H1 (cell line): ENCODE results near the gene CRTAC1. TPM values are rescaled to one million over a fixed set of nuclear protein-coding genes. Genes with fewer than 3 reads are reported as not detected.

Experiments used
- CTCF ChIA-PET: fragments of 300-600 bp; sonication (Branson Sonifier 250); formaldehyde crosslinking; loops from one replicate; lab custom pipeline; 2021; ENCODE audit not compliant: partially characterized antibody; lab: Charles Lee
- POLR2A ChIA-PET: fragments of 300-600 bp; sonication (Branson Sonifier 250); formaldehyde crosslinking; loops from one replicate; lab custom pipeline; 2021; ENCODE audit warnings: inconsistent platforms; ENCODE audit not compliant: partially characterized antibody; lab: Charles Lee
- DNase-seq, 2 experiments: peaks; one replicate each; pipeline versions ENCODE4 v3.0.0 to v3.0.0-alpha.2; 2010 to 2022; ENCODE audit warnings: low spot score in 2 of 2, low read depth in 1 of 2, mixed read lengths in 1 of 2
- FAIRE-seq: peaks from 2 replicates; lab custom pipeline; 2011; peaks lifted over from hg19 to GRCh38; lab: Jason Lieb, UNC
- H2AFZ ChIP-seq: 2 replicates; pipeline ENCODE4 v1.8.1; 2012; ENCODE audit warnings: low read length, inconsistent platforms
- H2AK5ac ChIP-seq: 2 replicates; pipeline ENCODE4 v1.6.1; 2013; ENCODE audit warnings: low read depth, low read length
- H2BK120ac ChIP-seq: replicated peaks from 2 replicates; pipeline ENCODE3; 2013; ENCODE audit warnings: low read depth, low read length, inconsistent platforms
- H2BK12ac ChIP-seq: 2 replicates; pipeline ENCODE4 v1.6.1; 2013; ENCODE audit warnings: low read depth, low read length
- H2BK15ac ChIP-seq: 2 replicates; pipeline ENCODE4 v1.6.1; 2013; ENCODE audit warnings: low read length
- H2BK20ac ChIP-seq: 2 replicates; pipeline ENCODE4 v1.6.1; 2013; ENCODE audit warnings: low read length
- H2BK5ac ChIP-seq: 2 replicates; pipeline ENCODE4 v1.6.1; 2013; ENCODE audit warnings: low read depth, low read length
- H3K14ac ChIP-seq: 2 replicates; pipeline ENCODE4 v1.6.1; 2013; ENCODE audit warnings: inconsistent platforms; ENCODE audit not compliant: insufficient read length
- H3K18ac ChIP-seq: 2 replicates; pipeline ENCODE4 v1.6.1; 2013; ENCODE audit warnings: low read length; ENCODE audit errors: extremely low read depth
- H3K23ac ChIP-seq: 2 replicates; pipeline ENCODE4 v1.6.1; 2013; ENCODE audit warnings: inconsistent platforms; ENCODE audit not compliant: insufficient read length
- H3K23me2 ChIP-seq: 2 replicates; pipeline ENCODE4 v1.6.1; 2013; ENCODE audit warnings: low read depth, low read length
- H3K27ac ChIP-seq: 2 replicates; pipeline ENCODE4 v1.6.1; 2011; ENCODE audit warnings: low read depth, low read length, inconsistent platforms
- H3K27me3 ChIP-seq, 4 experiments: replicated peaks in 1 of 4; 1 replicate in 1 of 4; 2 replicates in 3 of 4; pipeline versions ENCODE4 v1.6.1 to v1.8.1; 2011 to 2013; ENCODE audit warnings: low read length in 3 of 4, mild to moderate bottlenecking in 3 of 4, inconsistent platforms in 2 of 4, mixed read lengths in 2 of 4, moderate library complexity in 1 of 4; ENCODE audit not compliant: control insufficient read depth in 3 of 4, insufficient read depth in 3 of 4; ENCODE audit errors: extremely low read depth in 1 of 4
- H3K36me3 ChIP-seq, 4 experiments: 2 replicates each; pipeline versions ENCODE4 v1.6.1 to v1.8.1; 2011 to 2013; ENCODE audit warnings: mild to moderate bottlenecking in 4 of 4, low read length in 3 of 4, moderate library complexity in 2 of 4, control low read depth in 1 of 4, inconsistent platforms in 1 of 4; ENCODE audit not compliant: insufficient read depth in 4 of 4, control insufficient read depth in 2 of 4
- H3K4ac ChIP-seq: replicated peaks from 2 replicates; pipeline ENCODE3; 2013; ENCODE audit warnings: low read length, low read depth, mixed read lengths, inconsistent platforms; ENCODE audit not compliant: insufficient read length
- H3K4me1 ChIP-seq, 4 experiments: replicated peaks in 1 of 4; 1 replicate in 1 of 4; 2 replicates in 3 of 4; pipeline versions ENCODE4 v1.6.1 to v1.8.1; 2011 to 2013; ENCODE audit warnings: low read length in 3 of 4, inconsistent platforms in 2 of 4, mixed read lengths in 1 of 4; ENCODE audit not compliant: insufficient read depth in 4 of 4, control insufficient read depth in 3 of 4
- H3K4me2 ChIP-seq, 2 experiments: 2 replicates each; pipeline versions ENCODE4 v1.6.1 to v1.8.1; 2011 to 2013; ENCODE audit warnings: low read depth in 2 of 2, low read length in 2 of 2, control low read depth in 1 of 2, inconsistent platforms in 1 of 2, mild to moderate bottlenecking in 1 of 2; ENCODE audit not compliant: insufficient read depth in 1 of 2
- H3K4me3 ChIP-seq, 4 experiments: fragments of 200-600, 300-600 bp in 1 of 4; sonication (generic), shearing (Covaris generic), sonication (Bioruptor Twin) in 1 of 4; 2 replicates each; pipeline versions ENCODE4 v1.5.1 to v1.8.1; 2011 to 2016; ENCODE audit warnings: low read length in 4 of 4, low read depth in 3 of 4, control low read depth in 2 of 4, inconsistent platforms in 2 of 4, mild to moderate bottlenecking in 2 of 4, mixed read lengths in 1 of 4, moderate library complexity in 1 of 4; ENCODE audit not compliant: insufficient read depth in 2 of 4; ENCODE audit errors: extremely low read depth in 1 of 4
- H3K56ac ChIP-seq: replicated peaks from 2 replicates; pipeline ENCODE3; 2013; ENCODE audit warnings: low read depth, mild to moderate bottlenecking, mixed read lengths, low read length, inconsistent platforms; ENCODE audit not compliant: insufficient read length
- H3K79me1 ChIP-seq: 2 replicates; pipeline ENCODE4 v1.6.1; 2013; ENCODE audit warnings: low read depth, low read length, control low read depth
- H3K79me2 ChIP-seq, 2 experiments: 2 replicates each; pipeline versions ENCODE4 v1.6.1 to v1.8.1; 2012 to 2013; ENCODE audit warnings: low read length in 2 of 2, mild to moderate bottlenecking in 2 of 2, inconsistent platforms in 1 of 2; ENCODE audit not compliant: insufficient read depth in 2 of 2, control insufficient read depth in 1 of 2
- H3K9ac ChIP-seq, 4 experiments: replicated peaks in 1 of 4; 1 replicate in 1 of 4; 2 replicates in 3 of 4; pipeline versions ENCODE4 v1.6.1 to v1.8.1; 2011 to 2013; ENCODE audit warnings: low read depth in 3 of 4, low read length in 3 of 4, control low read depth in 2 of 4, mild to moderate bottlenecking in 2 of 4, moderate library complexity in 2 of 4, inconsistent platforms in 1 of 4; ENCODE audit errors: extremely low read depth in 1 of 4
- H3K9me3 ChIP-seq, 2 experiments: 2 replicates each; pipeline versions ENCODE4 v1.6.1 to v1.8.1; 2012 to 2013; ENCODE audit warnings: mild to moderate bottlenecking in 2 of 2, moderate library complexity in 2 of 2, control low read depth in 1 of 2, inconsistent platforms in 1 of 2, low read depth in 1 of 2, low read length in 1 of 2, mixed read lengths in 1 of 2; ENCODE audit not compliant: insufficient read depth in 2 of 2
- H4K20me1 ChIP-seq, 2 experiments: replicated peaks in 1 of 2; 2 replicates each; pipeline versions ENCODE3 to v1.8.1; 2011 to 2013; ENCODE audit warnings: inconsistent platforms in 2 of 2, low read length in 2 of 2, mild to moderate bottlenecking in 1 of 2; ENCODE audit not compliant: insufficient read depth in 2 of 2, control insufficient read depth in 1 of 2
- H4K5ac ChIP-seq: 2 replicates; pipeline ENCODE4 v1.6.1; 2013; ENCODE audit warnings: low read length, low read depth, mixed read lengths, inconsistent platforms; ENCODE audit not compliant: insufficient read length
- H4K8ac ChIP-seq: 2 replicates; pipeline ENCODE4 v1.8.0; 2013; ENCODE audit warnings: mild to moderate bottlenecking, moderate library complexity, low read length, inconsistent platforms; ENCODE audit not compliant: insufficient read depth; ENCODE audit errors: extremely low read depth
- H4K91ac ChIP-seq: replicated peaks from 2 replicates; pipeline ENCODE3; 2013; ENCODE audit warnings: low read length, mixed read lengths, inconsistent platforms; ENCODE audit not compliant: insufficient read length
- KDM4A ChIP-seq: IDR thresholded peaks from one replicate; pipeline ENCODE4 v1.7.1; 2012; ENCODE audit warnings: low read depth, mild to moderate bottlenecking, moderate library complexity, low read length, inconsistent platforms; ENCODE audit not compliant: severe bottlenecking
- PHF8 ChIP-seq: fragments of 200-600 bp; sonication (generic); conservative IDR thresholded peaks from 2 replicates; pipeline ENCODE4 v1.7.1; 2012; ENCODE audit warnings: low read depth, mild to moderate bottlenecking, inconsistent platforms, low read length, moderate library complexity
- POLR2AphosphoS5 ChIP-seq: IDR thresholded peaks from 2 replicates; pipeline ENCODE4 v1.6.1; 2011; ENCODE audit warnings: low read depth, low read length
- RAD21 ChIP-seq, 2 experiments: IDR thresholded peaks in 1 of 2; conservative IDR thresholded peaks in 1 of 2; 2 replicates each; pipeline ENCODE4 v1.6.1; 2011; ENCODE audit warnings: low read depth in 2 of 2, low read length in 2 of 2, improper control_type of control experiment in 1 of 2, inconsistent platforms in 1 of 2, mild to moderate bottlenecking in 1 of 2, moderate library complexity in 1 of 2
- SAP30 ChIP-seq: fragments of 300-600 bp; sonication (generic); IDR thresholded peaks from 2 replicates; pipeline ENCODE4 v1.7.1; 2012; ENCODE audit warnings: low read length, moderate library complexity, mild to moderate bottlenecking, inconsistent platforms; ENCODE audit not compliant: insufficient read depth, insufficient replicate concordance
- SIN3A ChIP-seq, 2 experiments: IDR thresholded peaks in 1 of 2; conservative IDR thresholded peaks in 1 of 2; 2 replicates each; pipeline ENCODE4 v1.6.1; 2011 to 2012; ENCODE audit warnings: low read length in 2 of 2, improper control_type of control experiment in 1 of 2, low read depth in 1 of 2, mild to moderate bottlenecking in 1 of 2
- SUZ12 ChIP-seq: fragments of 200-600 bp; sonication (generic); IDR thresholded peaks from 2 replicates; pipeline ENCODE4 v1.6.1; 2012; ENCODE audit warnings: mild to moderate bottlenecking, inconsistent platforms, low read length, moderate library complexity, mixed read lengths
- WGBS, 2 experiments: shearing (Covaris generic) in 1 of 2; methylation state at CpG; one replicate each; pipeline versions ENCODE4 v1.1.6 to v1.1.7; 2013 to 2015; ENCODE audit warnings: low lambda C conversion rate in 2 of 2, mixed read lengths in 2 of 2, inconsistent platforms in 1 of 2, low coverage in 1 of 2, missing lambda C conversion rate in 1 of 2; ENCODE audit not compliant: insufficient replicate concordance in 2 of 2, insufficient coverage in 1 of 2, insufficient read length in 1 of 2; ENCODE audit errors: extremely low coverage in 1 of 2, missing lambda C conversion rate in 1 of 2; 5-methylcytosine and 5-hydroxymethylcytosine counted together
- polyA plus RNA-seq, 7 experiments: library from polyadenylated mRNA; depleted of rRNA in 3 of 7; stranded (reverse) in 5 of 7; unstranded in 2 of 7; fragments of >200 nt in 5 of 7; fragments of 200-250 nt in 2 of 7; gene quantifications; 1 replicate in 5 of 7; 2 replicates in 1 of 7; 4 replicates in 1 of 7; pipeline versions ENCODE4 v1.2.1 to v1.2.3, GENCODE V29; 2011 to 2013; ENCODE audit warnings: missing spikeins in 2 of 7, mixed read lengths in 2 of 7
- total RNA-seq: library from RNA; stranded (reverse); fragmentation: NEBNext Ultra II Directional; extraction: Animal tissue kit (Norgen Biotek cat#: 25700); gene quantifications from 2 replicates; pipeline ENCODE4 v1.2.1, GENCODE V29; 2021

CRTAC1 gene
- total and polyA plus RNA-seq, 2 of the 8 experiments (the other 6 are each of a cell fraction or from before 2014, with no cell fraction given), result 0.91 to 1.2 TPM

GRCh38 chr10:97886286-97886685 lies 144.1 kb downstream of the CRTAC1 start:
- Histone ChIP-seq H3K4me2 (no peak overlapping the region), H3K56ac (no peak overlapping the region), H3K36me3 (peaks cover 0 to 2% (median under 1%) of the 10 kb centered on the region in 4 experiments; a peak in 2 of 8 replicates), H3K79me2 (no peaks in the 10 kb centered on the region), H4K20me1 (no peaks in the 10 kb centered on the region), H3K9me3 (no peaks in the 10 kb centered on the region), H4K5ac (no peak overlapping the region), H2BK20ac (no peak overlapping the region; the same call in 1 of the 2 replicates), H3K27ac (no peak overlapping the region), H3K4me3 (no peak overlapping the region), H4K8ac (no peak overlapping the region), H3K23ac (no peak overlapping the region), H3K27me3 (peaks cover 0 to 2% (median 0%) of the 10 kb centered on the region in 4 experiments; a peak in 1 of 7 replicates), H3K9ac (no peak overlapping the region), H2BK5ac (no peak overlapping the region), H3K79me1 (no peaks in the 10 kb centered on the region; the same call in 1 of the 2 replicates), H3K23me2 (peaks cover 4% of the 10 kb centered on the region; the same call in 1 of the 2 replicates), H3K4ac (no peak overlapping the region), H2AK5ac (no peak overlapping the region), H2BK12ac (0 out of 2 replicates have a peak overlapping the region, but pooled peaks have one; percentile 23), H2BK15ac (no peak overlapping the region), H4K91ac (no peak overlapping the region), H3K4me1 (peaks cover 0 to 18% (median 13%) of the 10 kb centered on the region in 4 experiments; a peak in 6 of 7 replicates), H3K14ac (no peak overlapping the region), H3K18ac (peak overlapping the region; percentile 62; the same call in 1 of the 2 replicates), H2BK120ac (no peak overlapping the region), H2AFZ (no peak overlapping the region)
- POLR2A ChIA-PET, result interaction anchor here (0.9 kb wide), 1 partner anchor 11 kb away, joined by 3 read pairs; no protein-coding TSS in a partner anchor
- 67% methylated on average over 5 of the region's 5 CpGs; no CpG with 5 or more reads in 1 of the 2 experiments for WGBS, 2 experiments
- CTCF ChIA-PET, result interaction anchor here (0.6 to 7.5 kb wide), 11 partner anchors 10 to 805 kb away, joined by 3 to 56 read pairs (median 8); no protein-coding TSS in a partner anchor
- no peak for DNase-seq
- TF ChIP-seq SIN3A (conservative IDR thresholded peaks at IDR 0.05 in 1 of 2, IDR thresholded peaks at IDR 0.05 in 1 of 2; ENCODE audit: low read depth in 1 of 2, low read length in 2 of 2), result no peak
- no peak for TF ChIP-seq POLR2AphosphoS5
- TF ChIP-seq PHF8, result no peak
- TF ChIP-seq KDM4A, result no peak
- no peak for TF ChIP-seq RAD21 (IDR thresholded peaks at IDR 0.05 in 1 of 2, conservative IDR thresholded peaks at IDR 0.05 in 1 of 2; ENCODE audit: low read depth in 2 of 2, low read length in 2 of 2)
- TF ChIP-seq SAP30, result no peak
- no peak for TF ChIP-seq SUZ12
- FAIRE-seq, result no peak
